IPS DF 4.7 (cell line): ENCODE measurements around the gene SPTLC3.

ENCODE experiments used
- DNase-seq: peaks from one replicate; pipeline ENCODE4 v3.0.0-alpha.2; 2013; ENCODE audit warnings: low spot score; ENCODE audit errors: extremely low read depth

Gene SPTLC3

DNA sequence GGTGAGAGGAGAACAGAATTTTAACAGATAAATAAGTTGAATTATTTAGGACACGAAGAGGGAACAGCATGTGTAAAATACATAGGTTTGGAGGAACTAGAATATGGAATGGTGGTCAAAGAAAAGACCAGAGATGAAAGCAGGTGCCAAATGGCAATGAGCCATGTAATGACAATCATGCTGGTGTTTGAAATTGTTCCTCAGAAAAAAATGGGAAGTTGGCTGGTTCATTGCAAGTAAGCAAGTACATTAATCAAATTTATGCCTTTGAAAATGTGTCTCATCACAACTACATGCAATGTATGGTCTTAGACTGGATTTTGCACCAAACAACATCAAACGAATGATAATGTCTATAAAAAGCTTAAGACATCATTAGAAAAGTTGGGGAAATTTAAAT is 83.3 kb downstream of the SPTLC3 start:
- DNase-seq, result no peak

DNA sequence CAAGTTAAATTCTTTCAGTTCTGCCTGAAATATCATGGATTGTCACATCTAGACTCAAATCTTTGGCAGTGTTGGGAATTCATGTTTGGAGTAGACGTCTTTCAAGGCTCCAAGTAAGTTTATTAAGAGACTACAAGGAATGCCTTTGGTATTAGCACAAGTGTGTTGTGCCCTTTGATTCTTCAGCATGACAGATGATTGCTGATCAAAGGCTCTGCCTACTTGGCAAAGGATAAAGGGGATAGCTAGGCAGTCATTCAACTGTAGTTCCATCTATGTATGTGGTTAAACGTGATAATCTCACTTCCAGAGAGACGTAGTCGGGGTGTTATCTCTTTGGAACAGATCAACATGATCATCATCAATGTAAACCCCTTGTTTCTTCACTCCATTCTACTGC is 86.2 kb downstream of the SPTLC3 start:
- DNase-seq, result no peak

DNA sequence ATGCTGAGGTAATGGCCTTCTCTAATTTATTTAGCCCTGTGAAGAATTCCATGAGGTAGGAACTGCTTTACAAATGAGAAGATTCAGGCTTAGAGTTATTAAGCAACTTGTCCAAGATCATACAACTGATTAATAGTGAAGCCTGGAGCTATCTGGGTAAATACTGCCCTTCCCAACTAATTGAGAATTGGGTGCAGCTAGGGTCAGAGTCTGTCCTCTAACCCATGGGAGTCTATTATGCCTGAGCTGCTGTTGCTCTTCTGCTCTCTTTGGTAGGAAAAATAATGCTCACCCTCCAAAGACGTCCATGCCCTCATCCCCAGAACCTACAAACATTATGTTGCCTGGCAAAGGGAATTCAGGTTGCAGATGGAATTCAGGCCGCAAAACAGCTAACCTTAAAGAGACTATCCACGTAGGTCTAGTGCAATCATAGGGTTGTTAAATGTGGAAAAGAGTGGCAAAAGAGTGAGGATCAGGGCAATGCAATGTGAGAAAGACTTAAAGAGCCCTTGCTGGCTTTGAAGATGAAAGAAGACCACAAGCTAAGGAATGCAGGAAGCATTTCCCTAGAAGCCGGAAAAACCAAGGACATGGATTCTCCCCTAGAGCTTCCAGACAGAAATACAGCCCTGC is 90.1 kb downstream of the SPTLC3 start:
- DNase-seq, result no peak

DNA sequence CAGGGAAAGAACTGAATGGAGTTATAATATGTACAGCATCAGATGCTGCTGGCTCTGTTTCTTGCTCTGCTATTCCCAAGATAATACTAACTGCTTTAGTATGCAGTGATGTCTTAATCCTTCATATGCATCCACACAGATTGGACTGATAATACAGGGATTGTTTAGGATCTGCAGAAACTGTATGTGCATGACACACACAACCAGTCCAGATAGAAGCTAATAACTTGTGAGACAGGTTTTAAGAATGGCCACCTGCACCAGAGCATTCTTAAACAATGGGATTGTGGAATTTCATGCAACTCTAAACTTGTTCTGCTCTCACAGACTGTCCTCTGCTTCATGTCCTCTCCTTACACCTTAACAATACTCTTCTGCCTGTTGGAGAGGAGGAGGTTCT is 90.9 kb downstream of the SPTLC3 start:
- no peak for DNase-seq

DNA sequence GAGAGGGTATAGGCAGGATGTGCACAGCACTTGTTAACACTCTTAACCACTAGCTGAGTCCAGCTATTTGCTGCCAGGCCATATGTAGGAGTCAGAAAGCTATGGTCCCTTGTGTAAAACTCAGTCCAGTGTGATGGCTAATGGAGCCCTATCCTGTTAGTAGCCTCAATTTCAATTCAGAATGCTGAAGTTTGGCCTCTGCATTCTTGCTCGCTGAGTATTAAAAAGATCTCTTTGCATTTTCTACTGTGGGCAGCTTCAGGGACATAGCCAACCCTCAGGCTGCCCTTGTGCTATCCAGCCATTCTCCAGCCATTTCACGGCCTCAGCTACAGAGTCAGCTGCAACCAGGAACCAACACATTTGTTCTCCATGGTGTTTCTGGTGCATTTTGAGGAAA is 92.5 kb downstream of the SPTLC3 start:
- no peak for DNase-seq

DNA sequence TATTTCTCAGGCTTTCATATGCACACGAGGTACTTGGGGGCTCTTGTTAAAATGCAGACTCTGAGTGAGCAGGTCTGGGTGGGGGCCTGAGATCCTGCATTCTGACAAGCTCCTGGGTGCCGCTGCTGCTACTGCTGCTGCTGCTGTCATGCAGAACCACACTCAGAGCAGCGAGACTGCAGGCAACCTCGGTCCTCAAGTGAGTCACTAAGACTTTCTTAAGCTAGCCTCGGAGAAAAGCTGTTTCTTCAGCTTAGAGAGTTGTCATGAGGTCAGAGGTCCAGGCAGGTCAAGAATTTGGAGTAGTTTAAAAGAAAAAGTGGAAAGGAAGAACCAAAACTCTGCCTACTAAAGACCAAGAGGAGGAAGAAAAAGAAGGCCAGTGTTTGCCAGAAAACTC is 92.9 kb downstream of the SPTLC3 start:
- no peak for DNase-seq

DNA sequence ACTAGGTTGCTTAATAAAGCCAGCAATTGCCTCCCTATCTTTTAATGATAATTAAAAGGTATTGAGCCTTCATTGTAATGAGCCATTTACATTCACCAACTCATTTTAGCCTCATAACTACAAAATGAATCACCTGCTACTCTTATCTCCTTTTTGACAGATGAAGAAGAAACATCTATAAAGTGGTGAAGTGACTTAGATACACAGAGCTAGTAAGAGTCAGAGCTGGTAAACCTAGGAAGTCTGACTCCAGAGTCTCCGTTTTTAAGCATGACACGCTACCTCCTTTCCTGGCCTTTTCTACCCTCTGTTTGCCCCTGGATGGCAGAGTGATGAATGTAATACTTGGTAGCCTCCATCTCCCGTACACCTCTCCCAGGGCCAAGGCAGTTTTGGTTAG is 93.5 kb downstream of the SPTLC3 start:
- no peak for DNase-seq

DNA sequence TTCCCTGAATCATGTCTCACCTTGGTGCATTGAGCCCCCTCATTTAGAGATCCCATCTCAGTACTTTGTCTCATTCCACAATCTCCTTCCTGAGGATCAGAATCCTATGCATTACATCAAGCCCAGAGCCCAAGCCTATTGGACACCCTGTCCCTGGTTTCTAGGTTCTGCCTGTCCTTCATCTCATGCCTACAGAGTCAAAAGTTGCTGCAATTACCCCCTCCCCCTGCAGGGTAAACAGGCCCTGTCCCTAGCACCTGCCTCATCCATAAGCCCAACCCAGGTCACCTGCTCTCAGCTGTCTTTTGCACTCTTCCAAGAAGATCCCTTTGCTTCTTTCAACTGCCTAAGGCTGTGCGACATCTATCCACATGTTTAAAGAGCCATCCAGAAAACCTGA is 93.9 kb downstream of the SPTLC3 start:
- no peak for DNase-seq

DNA sequence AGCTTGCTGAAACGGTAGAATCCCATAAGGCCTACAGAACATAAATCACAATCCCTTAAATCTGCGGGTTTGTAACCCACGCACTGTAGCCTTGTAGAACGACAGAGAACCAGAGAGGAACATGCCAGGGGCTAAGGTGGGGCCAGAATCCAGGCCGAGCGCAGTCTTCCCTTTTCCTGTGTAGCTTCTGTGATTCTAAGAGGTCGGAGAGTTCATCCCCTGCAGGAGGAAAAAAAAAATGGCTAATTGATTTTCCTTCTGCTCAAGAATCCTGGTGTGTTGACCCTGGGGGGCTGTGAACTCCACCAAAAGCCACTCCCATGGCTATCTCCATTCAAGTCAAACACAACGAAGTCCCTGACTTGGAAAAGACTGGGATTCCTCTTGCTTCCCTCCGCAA is 96.3 kb downstream of the SPTLC3 start:
- DNase-seq, result no peak

DNA sequence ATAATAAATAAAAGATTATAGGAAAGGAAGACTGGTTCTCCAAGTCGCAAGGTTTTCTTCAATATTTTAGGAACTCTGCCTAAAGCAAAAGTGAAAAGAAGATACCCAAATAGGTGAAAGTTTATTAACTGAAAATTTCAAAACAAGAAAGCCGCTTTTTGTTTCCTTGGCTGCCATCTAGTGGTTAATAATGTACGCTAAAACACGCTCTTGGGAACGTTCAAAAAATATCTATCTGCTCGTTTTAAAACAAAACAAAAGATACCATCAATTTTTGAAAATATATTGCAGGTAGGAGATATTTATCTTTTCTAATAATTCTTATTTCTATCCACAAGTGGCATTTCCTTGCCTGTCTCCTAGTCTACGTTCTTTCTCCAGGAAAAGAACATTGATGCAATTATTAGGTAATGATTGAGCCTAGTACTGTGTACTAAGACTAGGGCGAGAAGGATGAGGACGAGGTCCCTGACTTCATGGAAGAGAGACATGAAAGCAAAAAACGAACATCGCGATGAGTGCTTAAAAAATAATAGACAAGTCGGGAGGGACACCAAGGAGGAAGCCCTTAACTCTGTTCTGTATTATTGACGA is 97.2 kb downstream of the SPTLC3 start:
- DNase-seq, result no peak

DNA sequence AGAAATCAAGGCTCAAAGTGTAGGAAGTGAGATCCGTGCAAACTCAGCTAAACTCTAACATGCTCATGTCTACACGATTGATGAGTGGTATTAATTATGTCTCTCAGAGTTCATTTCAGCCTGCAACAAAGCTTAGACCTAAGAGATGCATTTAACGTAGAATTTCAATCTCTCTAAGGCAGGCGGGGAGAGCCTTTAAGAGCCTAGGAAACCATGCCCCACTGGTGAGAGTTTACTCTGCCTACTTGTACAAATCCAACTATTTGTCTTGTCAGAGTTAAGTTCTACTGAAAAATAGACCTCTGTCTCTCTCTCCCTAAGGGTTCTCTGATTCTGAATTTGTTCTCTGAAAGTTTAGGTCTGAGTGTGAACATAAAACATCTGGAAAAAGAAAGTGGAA is 100.9 kb downstream of the SPTLC3 start:
- no peak for DNase-seq

DNA sequence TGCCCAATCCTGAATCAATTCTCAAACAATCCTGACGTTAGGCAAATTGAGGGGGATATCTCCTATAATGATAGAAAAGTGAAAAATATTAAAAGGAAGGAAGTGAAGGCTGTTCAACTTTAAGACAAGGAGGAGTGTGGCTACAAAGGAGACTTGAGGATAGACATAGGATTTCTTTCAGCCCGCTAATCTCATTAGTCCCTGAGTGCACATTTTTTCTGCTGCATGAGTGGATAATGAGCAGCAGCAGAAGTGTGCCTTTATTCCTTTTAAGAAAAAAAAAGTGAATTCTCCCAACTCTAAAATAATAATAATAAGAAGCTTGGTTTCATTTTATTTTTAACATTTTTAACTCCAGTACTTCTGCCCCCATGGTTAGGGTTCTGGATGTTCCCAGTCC is 102.0 kb downstream of the SPTLC3 start:
- DNase-seq, result no peak

DNA sequence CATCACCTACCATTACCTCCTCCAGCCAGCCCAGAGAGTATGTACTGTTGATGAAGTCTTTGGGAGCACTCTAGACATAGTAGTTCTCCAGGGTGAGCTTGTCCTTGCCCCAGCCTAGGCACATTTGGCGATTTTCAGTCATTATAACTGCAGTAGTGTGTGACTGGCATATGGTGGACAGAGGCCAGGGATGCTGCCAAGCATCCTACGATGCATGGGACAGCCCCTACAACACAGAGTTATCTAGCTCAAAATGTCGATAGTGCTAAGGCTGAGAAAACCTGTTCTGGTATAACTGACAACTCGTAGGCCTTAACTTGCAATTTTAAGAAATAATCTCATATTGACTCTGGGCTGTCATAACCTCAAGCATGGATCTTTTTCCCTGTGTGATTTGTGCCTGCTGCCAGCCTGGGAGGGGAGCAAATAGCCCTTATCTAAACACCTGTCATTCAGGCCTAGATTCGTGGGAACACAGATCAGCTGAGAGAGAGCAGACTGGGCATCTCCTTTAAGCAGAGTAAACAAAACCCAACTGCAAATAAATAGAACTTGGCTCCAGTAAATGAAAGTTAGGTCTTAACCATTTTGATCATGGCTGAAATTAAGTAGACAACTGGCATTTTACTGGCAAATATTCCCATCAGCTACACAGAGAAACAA is 102.6 kb downstream of the SPTLC3 start:
- no peak for DNase-seq

DNA sequence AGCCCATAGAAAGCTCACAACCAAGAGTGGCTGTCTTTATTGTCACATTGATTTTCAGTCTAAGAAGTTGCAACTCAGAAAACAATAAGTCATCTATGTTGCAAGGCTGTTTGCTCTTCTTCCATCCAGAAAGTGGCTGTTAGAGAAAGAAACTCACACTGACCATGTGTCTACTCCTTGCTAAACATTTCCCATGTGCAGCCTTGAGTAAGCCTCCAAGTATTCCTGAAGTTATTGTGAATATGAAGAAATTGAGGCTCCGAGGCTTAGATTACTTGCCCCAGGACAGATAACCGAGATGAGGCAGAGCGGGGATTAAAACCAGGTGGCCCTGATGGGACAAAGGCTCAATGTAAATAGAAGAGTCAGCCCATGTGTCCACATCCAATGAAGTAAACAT is 105.0 kb downstream of the SPTLC3 start:
- no peak for DNase-seq

DNA sequence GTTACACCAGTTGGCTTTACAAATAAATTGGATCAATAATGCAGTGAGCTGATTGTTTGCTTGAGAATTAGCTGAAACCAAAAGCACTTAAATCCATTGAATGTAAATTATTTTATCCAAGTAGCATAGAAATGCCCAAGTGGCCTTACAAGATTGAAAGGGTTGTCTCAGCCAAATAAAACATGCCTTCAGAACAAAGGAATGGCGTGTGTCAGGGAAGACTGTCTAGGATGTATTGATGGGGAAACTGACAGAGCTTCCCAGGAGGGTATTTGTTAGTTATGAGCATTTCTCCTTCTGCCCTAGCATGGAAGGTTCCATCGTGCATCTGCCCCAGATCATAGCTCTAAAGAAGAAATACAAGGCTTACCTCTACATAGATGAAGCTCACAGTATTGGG is 108.4 kb downstream of the SPTLC3 start:
- no peak for DNase-seq

DNA sequence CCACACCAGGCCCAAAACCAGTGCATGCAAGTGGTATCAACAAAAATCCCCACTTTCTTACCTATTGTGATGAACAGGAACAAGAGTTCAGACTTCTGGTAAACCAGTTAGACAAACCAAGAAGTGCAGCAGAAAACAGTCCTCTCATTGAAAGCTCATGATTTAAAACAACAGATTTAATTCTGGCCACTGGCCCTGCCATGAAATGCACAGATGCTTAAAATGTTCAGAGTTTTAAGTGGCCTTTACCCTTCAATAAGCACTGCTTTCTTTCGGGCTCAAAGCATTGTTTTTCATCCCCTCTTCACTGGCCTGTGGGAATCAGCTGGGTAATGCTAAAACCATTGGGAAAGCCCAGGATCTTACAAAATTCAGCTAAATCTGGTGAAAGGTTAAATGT is 109.9 kb downstream of the SPTLC3 start:
- DNase-seq, result no peak

DNA sequence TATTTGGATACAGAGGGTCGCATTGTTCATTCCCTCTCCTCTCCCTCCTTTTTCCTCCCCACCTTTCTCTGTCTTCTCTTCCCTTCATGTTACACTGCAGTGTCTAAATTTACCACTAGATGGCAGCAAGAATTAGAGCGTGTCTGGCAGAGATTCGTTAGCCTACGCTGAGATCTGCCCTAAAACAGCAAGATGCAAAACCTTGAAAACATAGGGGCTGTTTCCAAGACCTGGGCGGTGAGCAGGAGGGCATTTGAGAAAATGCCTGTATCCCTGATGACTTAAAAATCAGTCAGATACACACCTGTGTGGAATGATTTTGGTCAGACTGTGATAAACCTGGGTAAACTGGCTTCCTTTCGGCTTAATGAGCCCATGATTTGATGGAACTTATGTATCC is 110.8 kb downstream of the SPTLC3 start:
- peak; percentile 74 for DNase-seq

DNA sequence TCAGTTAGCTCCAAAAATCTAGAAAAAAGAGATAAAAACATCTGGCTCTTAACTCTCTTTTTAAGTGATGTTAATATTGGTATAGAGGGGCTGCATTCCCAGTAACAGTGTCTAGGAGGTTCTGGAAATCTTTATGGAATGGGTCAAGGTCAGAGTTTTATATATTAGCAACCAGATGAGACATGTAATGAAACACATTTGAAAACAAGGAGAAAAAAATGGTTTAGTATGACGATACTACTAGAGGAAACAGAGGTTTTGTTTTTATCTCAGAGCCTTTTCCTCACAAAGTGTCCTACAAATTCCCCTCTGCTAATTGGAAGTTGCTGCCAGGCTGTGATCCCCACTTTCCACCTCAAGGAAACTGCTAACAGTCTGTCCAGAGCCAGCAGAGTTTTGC is 111.7 kb downstream of the SPTLC3 start:
- no peak for DNase-seq

DNA sequence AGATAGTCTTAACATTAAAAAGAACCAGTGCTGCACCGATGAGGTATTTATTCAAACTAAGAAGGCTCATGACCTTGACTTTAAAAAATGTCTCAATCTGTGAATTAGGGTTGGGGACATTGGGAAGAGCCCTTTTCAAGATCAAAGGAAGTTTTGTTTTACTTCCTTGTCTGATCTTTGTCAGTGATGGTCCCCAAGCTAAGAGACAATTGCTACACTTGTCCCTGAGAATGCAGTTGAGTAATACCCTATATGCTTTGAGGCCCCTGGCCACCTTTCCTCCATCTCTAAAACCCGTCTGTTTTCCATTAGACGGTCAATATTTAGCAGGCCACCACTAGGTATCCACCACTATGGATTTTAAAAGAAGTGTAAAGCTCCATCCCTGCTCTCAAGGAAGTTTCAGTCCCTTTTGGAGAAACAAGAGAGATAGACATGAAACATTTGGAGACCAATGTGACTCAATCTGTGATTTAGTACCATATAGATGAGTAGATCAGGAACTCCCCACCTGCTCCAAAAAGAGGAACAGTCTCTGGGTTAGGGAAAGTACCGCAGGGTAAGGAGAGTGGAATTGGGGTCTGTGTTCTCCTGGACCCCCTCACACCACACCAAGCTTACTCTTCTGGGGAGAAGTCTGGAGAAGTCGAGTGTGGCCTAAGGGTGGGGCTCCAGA is 113.2 kb downstream of the SPTLC3 start:
- DNase-seq, result no peak

DNA sequence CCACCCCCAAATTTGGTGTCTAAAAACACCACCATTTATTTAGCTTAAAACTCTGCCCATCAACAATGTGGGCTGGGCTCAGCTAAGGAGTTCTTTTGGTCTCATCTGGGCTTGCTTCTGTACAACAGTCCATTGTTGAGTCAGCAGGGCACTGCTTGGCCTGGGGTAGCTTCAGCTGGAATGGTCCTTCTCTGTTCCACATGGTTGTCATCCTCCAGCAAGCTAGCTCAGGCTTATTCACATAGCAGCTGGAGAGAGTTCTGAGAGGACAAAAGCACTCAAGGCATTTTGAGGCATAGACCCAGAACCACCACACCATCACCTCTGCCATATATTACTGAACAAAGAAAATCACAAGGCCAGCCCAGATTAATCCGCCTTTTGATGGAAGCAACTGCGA is 116.7 kb downstream of the SPTLC3 start:
- no peak for DNase-seq

DNA sequence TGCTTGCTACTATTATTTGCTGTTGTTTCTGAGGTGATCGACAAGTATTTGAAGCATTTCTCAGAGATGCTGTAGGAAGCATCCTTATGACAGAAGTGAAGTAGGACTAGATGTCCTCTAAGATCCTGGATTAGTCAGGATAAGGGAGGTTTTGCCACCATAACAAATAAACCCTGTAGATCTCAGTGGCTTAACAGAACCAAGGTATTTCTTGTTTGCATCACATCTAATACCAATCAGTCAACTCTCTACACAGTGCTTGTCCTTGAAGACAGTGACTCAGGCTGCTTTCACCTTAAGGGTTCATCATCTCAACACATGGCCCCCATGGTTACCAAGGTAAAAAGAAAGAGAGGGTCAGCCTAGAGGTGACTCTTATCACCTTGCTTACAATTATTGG is 119.4 kb downstream of the SPTLC3 start:
- DNase-seq, result no peak

DNA sequence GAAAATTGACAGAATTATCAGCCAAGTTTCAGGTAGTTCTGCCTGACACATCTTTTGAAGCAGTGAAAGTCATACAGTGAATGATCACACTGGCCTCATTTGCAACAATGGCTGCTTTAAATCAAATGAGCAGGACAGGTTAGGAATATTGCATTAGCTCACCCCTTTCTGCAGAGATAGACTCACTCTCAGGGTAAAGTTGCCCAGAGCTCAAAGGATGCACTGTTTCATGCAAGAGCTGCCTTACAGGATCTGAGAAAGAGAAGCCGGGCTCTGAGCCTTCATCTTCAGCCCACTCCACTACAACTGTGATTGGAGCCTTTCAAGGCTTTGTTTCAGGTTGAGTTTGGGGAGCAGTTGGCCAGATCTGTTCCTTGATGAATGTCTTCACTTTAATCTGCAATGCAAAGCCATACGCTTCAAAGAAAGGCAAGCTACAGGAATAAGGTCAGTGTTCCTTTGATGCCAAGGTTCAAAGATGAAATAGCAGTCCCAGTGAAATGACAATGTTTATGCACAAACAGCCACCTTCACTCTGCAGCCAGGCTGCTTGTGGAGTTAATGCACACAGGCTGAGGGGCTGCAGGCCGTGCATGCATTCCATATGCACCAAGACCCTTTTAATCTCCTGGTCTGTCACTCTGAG is 121.4 kb downstream of the SPTLC3 start:
- no peak for DNase-seq
